H1 (cell line): ENCODE data around the gene SRMS. TPM values are rescaled to one million over a fixed set of nuclear protein-coding genes. Genes with fewer than 3 reads are reported as not detected.

Experiments
- CTCF ChIA-PET: fragments of 300-600 bp; sonication (Branson Sonifier 250); formaldehyde crosslinking; loops from one replicate; lab custom pipeline; 2021; ENCODE audit not compliant: partially characterized antibody; lab: Charles Lee
- POLR2A ChIA-PET: fragments of 300-600 bp; sonication (Branson Sonifier 250); formaldehyde crosslinking; loops from one replicate; lab custom pipeline; 2021; ENCODE audit warnings: inconsistent platforms; ENCODE audit not compliant: partially characterized antibody; lab: Charles Lee
- DNase-seq, 2 experiments: peaks; one replicate each; pipeline versions ENCODE4 v3.0.0 to v3.0.0-alpha.2; 2010 to 2022; ENCODE audit warnings: low spot score in 2 of 2, low read depth in 1 of 2, mixed read lengths in 1 of 2
- FAIRE-seq: peaks from 2 replicates; lab custom pipeline; 2011; peaks lifted over from hg19 to GRCh38; lab: Jason Lieb, UNC
- H2AFZ ChIP-seq: 2 replicates; pipeline ENCODE4 v1.8.1; 2012; ENCODE audit warnings: low read length, inconsistent platforms
- H2AK5ac ChIP-seq: 2 replicates; pipeline ENCODE4 v1.6.1; 2013; ENCODE audit warnings: low read depth, low read length
- H2BK120ac ChIP-seq: replicated peaks from 2 replicates; pipeline ENCODE3; 2013; ENCODE audit warnings: low read depth, low read length, inconsistent platforms
- H2BK12ac ChIP-seq: 2 replicates; pipeline ENCODE4 v1.6.1; 2013; ENCODE audit warnings: low read depth, low read length
- H2BK15ac ChIP-seq: 2 replicates; pipeline ENCODE4 v1.6.1; 2013; ENCODE audit warnings: low read length
- H2BK20ac ChIP-seq: 2 replicates; pipeline ENCODE4 v1.6.1; 2013; ENCODE audit warnings: low read length
- H2BK5ac ChIP-seq: 2 replicates; pipeline ENCODE4 v1.6.1; 2013; ENCODE audit warnings: low read depth, low read length
- H3K14ac ChIP-seq: 2 replicates; pipeline ENCODE4 v1.6.1; 2013; ENCODE audit warnings: inconsistent platforms; ENCODE audit not compliant: insufficient read length
- H3K18ac ChIP-seq: 2 replicates; pipeline ENCODE4 v1.6.1; 2013; ENCODE audit warnings: low read length; ENCODE audit errors: extremely low read depth
- H3K23ac ChIP-seq: 2 replicates; pipeline ENCODE4 v1.6.1; 2013; ENCODE audit warnings: inconsistent platforms; ENCODE audit not compliant: insufficient read length
- H3K23me2 ChIP-seq: 2 replicates; pipeline ENCODE4 v1.6.1; 2013; ENCODE audit warnings: low read depth, low read length
- H3K27ac ChIP-seq: 2 replicates; pipeline ENCODE4 v1.6.1; 2011; ENCODE audit warnings: low read depth, low read length, inconsistent platforms
- H3K27me3 ChIP-seq, 4 experiments: replicated peaks in 1 of 4; 1 replicate in 1 of 4; 2 replicates in 3 of 4; pipeline versions ENCODE4 v1.6.1 to v1.8.1; 2011 to 2013; ENCODE audit warnings: low read length in 3 of 4, mild to moderate bottlenecking in 3 of 4, inconsistent platforms in 2 of 4, mixed read lengths in 2 of 4, moderate library complexity in 1 of 4; ENCODE audit not compliant: control insufficient read depth in 3 of 4, insufficient read depth in 3 of 4; ENCODE audit errors: extremely low read depth in 1 of 4
- H3K36me3 ChIP-seq, 4 experiments: 2 replicates each; pipeline versions ENCODE4 v1.6.1 to v1.8.1; 2011 to 2013; ENCODE audit warnings: mild to moderate bottlenecking in 4 of 4, low read length in 3 of 4, moderate library complexity in 2 of 4, control low read depth in 1 of 4, inconsistent platforms in 1 of 4; ENCODE audit not compliant: insufficient read depth in 4 of 4, control insufficient read depth in 2 of 4
- H3K4ac ChIP-seq: replicated peaks from 2 replicates; pipeline ENCODE3; 2013; ENCODE audit warnings: low read length, low read depth, mixed read lengths, inconsistent platforms; ENCODE audit not compliant: insufficient read length
- H3K4me1 ChIP-seq, 4 experiments: replicated peaks in 1 of 4; 1 replicate in 1 of 4; 2 replicates in 3 of 4; pipeline versions ENCODE4 v1.6.1 to v1.8.1; 2011 to 2013; ENCODE audit warnings: low read length in 3 of 4, inconsistent platforms in 2 of 4, mixed read lengths in 1 of 4; ENCODE audit not compliant: insufficient read depth in 4 of 4, control insufficient read depth in 3 of 4
- H3K4me2 ChIP-seq, 2 experiments: 2 replicates each; pipeline versions ENCODE4 v1.6.1 to v1.8.1; 2011 to 2013; ENCODE audit warnings: low read depth in 2 of 2, low read length in 2 of 2, control low read depth in 1 of 2, inconsistent platforms in 1 of 2, mild to moderate bottlenecking in 1 of 2; ENCODE audit not compliant: insufficient read depth in 1 of 2
- H3K4me3 ChIP-seq, 4 experiments: fragments of 200-600, 300-600 bp in 1 of 4; sonication (generic), shearing (Covaris generic), sonication (Bioruptor Twin) in 1 of 4; 2 replicates each; pipeline versions ENCODE4 v1.5.1 to v1.8.1; 2011 to 2016; ENCODE audit warnings: low read length in 4 of 4, low read depth in 3 of 4, control low read depth in 2 of 4, inconsistent platforms in 2 of 4, mild to moderate bottlenecking in 2 of 4, mixed read lengths in 1 of 4, moderate library complexity in 1 of 4; ENCODE audit not compliant: insufficient read depth in 2 of 4; ENCODE audit errors: extremely low read depth in 1 of 4
- H3K56ac ChIP-seq: replicated peaks from 2 replicates; pipeline ENCODE3; 2013; ENCODE audit warnings: low read depth, mild to moderate bottlenecking, mixed read lengths, low read length, inconsistent platforms; ENCODE audit not compliant: insufficient read length
- H3K79me1 ChIP-seq: 2 replicates; pipeline ENCODE4 v1.6.1; 2013; ENCODE audit warnings: low read depth, low read length, control low read depth
- H3K79me2 ChIP-seq, 2 experiments: 2 replicates each; pipeline versions ENCODE4 v1.6.1 to v1.8.1; 2012 to 2013; ENCODE audit warnings: low read length in 2 of 2, mild to moderate bottlenecking in 2 of 2, inconsistent platforms in 1 of 2; ENCODE audit not compliant: insufficient read depth in 2 of 2, control insufficient read depth in 1 of 2
- H3K9ac ChIP-seq, 4 experiments: replicated peaks in 1 of 4; 1 replicate in 1 of 4; 2 replicates in 3 of 4; pipeline versions ENCODE4 v1.6.1 to v1.8.1; 2011 to 2013; ENCODE audit warnings: low read depth in 3 of 4, low read length in 3 of 4, control low read depth in 2 of 4, mild to moderate bottlenecking in 2 of 4, moderate library complexity in 2 of 4, inconsistent platforms in 1 of 4; ENCODE audit errors: extremely low read depth in 1 of 4
- H3K9me3 ChIP-seq, 2 experiments: 2 replicates each; pipeline versions ENCODE4 v1.6.1 to v1.8.1; 2012 to 2013; ENCODE audit warnings: mild to moderate bottlenecking in 2 of 2, moderate library complexity in 2 of 2, control low read depth in 1 of 2, inconsistent platforms in 1 of 2, low read depth in 1 of 2, low read length in 1 of 2, mixed read lengths in 1 of 2; ENCODE audit not compliant: insufficient read depth in 2 of 2
- H4K20me1 ChIP-seq, 2 experiments: replicated peaks in 1 of 2; 2 replicates each; pipeline versions ENCODE3 to v1.8.1; 2011 to 2013; ENCODE audit warnings: inconsistent platforms in 2 of 2, low read length in 2 of 2, mild to moderate bottlenecking in 1 of 2; ENCODE audit not compliant: insufficient read depth in 2 of 2, control insufficient read depth in 1 of 2
- H4K5ac ChIP-seq: 2 replicates; pipeline ENCODE4 v1.6.1; 2013; ENCODE audit warnings: low read length, low read depth, mixed read lengths, inconsistent platforms; ENCODE audit not compliant: insufficient read length
- H4K8ac ChIP-seq: 2 replicates; pipeline ENCODE4 v1.8.0; 2013; ENCODE audit warnings: mild to moderate bottlenecking, moderate library complexity, low read length, inconsistent platforms; ENCODE audit not compliant: insufficient read depth; ENCODE audit errors: extremely low read depth
- H4K91ac ChIP-seq: replicated peaks from 2 replicates; pipeline ENCODE3; 2013; ENCODE audit warnings: low read length, mixed read lengths, inconsistent platforms; ENCODE audit not compliant: insufficient read length
- BCL11A ChIP-seq, 2 experiments: IDR thresholded peaks; one replicate each; pipeline ENCODE4 v1.6.1; 2011; ENCODE audit warnings: low read depth in 2 of 2, low read length in 2 of 2, mild to moderate bottlenecking in 2 of 2
- CEBPB ChIP-seq: IDR thresholded peaks from 2 replicates; pipeline ENCODE4 v1.6.1; 2012; ENCODE audit warnings: low read depth, low read length
- RBBP5 ChIP-seq: IDR thresholded peaks from 2 replicates; pipeline ENCODE4 v1.7.1; 2012; ENCODE audit warnings: low read depth, mild to moderate bottlenecking, inconsistent platforms, low read length, moderate library complexity, borderline replicate concordance
- SIRT6 ChIP-seq: IDR thresholded peaks from one replicate; pipeline ENCODE4 v1.7.1; 2012; ENCODE audit warnings: low read length, inconsistent platforms
- TCF12 ChIP-seq: IDR thresholded peaks from 2 replicates; pipeline ENCODE4 v1.6.1; 2011; ENCODE audit warnings: low read depth, mild to moderate bottlenecking, low read length
- WGBS, 2 experiments: shearing (Covaris generic) in 1 of 2; methylation state at CpG; one replicate each; pipeline versions ENCODE4 v1.1.6 to v1.1.7; 2013 to 2015; ENCODE audit warnings: low lambda C conversion rate in 2 of 2, mixed read lengths in 2 of 2, inconsistent platforms in 1 of 2, low coverage in 1 of 2, missing lambda C conversion rate in 1 of 2; ENCODE audit not compliant: insufficient replicate concordance in 2 of 2, insufficient coverage in 1 of 2, insufficient read length in 1 of 2; ENCODE audit errors: extremely low coverage in 1 of 2, missing lambda C conversion rate in 1 of 2; 5-methylcytosine and 5-hydroxymethylcytosine counted together
- polyA plus RNA-seq, 7 experiments: library from polyadenylated mRNA; depleted of rRNA in 3 of 7; stranded (reverse) in 5 of 7; unstranded in 2 of 7; fragments of >200 nt in 5 of 7; fragments of 200-250 nt in 2 of 7; gene quantifications; 1 replicate in 5 of 7; 2 replicates in 1 of 7; 4 replicates in 1 of 7; pipeline versions ENCODE4 v1.2.1 to v1.2.3, GENCODE V29; 2011 to 2013; ENCODE audit warnings: missing spikeins in 2 of 7, mixed read lengths in 2 of 7
- total RNA-seq: library from RNA; stranded (reverse); fragmentation: NEBNext Ultra II Directional; extraction: Animal tissue kit (Norgen Biotek cat#: 25700); gene quantifications from 2 replicates; pipeline ENCODE4 v1.2.1, GENCODE V29; 2021

SRMS gene
- total and polyA plus RNA-seq, 2 of the 8 experiments (the other 6 are each of a cell fraction or from before 2014, with no cell fraction given): 0.39 to 0.76 TPM

DNA sequence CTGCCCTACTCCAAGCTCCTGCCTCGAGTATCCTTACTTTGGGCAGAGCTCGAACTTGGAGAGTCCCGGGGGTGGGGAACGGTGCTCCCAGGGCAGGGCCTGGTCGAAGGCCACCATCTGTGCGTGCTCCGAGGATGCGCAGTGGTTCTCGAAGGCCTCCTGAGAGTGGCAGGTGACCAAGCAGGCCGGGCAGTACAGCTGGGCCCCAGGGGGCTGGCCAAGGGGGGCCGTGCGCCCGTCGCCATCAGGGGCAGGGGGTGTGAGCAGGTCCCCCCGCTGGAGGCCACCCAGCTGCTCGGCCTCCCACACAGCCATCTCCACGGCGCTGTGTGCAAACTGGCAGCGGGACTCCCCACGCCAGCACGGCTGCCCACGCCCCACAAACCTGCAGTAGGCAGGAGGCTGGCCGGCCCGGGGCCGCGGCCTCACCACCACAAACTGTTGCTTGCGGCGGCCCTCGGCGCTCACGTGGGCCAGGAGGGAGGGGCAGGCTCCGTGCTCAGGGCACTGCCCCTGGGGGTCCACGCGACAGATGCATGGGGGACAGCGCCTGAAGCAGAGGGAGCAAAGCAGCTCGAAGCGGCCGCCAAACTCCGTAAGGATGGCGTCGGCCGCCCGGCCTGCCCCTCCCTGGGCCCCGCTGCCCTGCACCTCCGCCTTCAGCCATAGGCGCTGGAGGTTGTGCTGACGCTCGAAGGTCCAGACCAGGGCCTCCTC lies 24.7 kb upstream of the SRMS start:
- H3K23ac ChIP-seq: no peak overlapping the region
- H4K8ac ChIP-seq: no peak overlapping the region
- no peaks in the 10 kb centered on the region; a peak in 1 of 7 replicates for H3K27me3 ChIP-seq
- H2BK12ac ChIP-seq: no peak overlapping the region
- no peak overlapping the region for H2BK15ac ChIP-seq
- no peak overlapping the region for H2AFZ ChIP-seq
- DNase-seq (no peak), FAIRE-seq (no peak)
- no peaks in the 10 kb centered on the region for H3K36me3 ChIP-seq
- H3K79me2 ChIP-seq: no peaks in the 10 kb centered on the region
- no peak overlapping the region for H2BK120ac ChIP-seq
- peaks cover 0 to 3% of the 10 kb centered on the region in 2 experiments for H4K20me1 ChIP-seq
- ChIA-PET POLR2A (interaction anchor here (0.6 kb wide), 1 partner anchor 277 kb away, joined by 4 read pairs; no protein-coding TSS in a partner anchor), CTCF (interaction anchor here (1.1 to 3.2 kb wide), 10 partner anchors 10 to 421 kb away, joined by 3 to 20 read pairs (median 4); partner anchors contain the start of gene PTK6)
- H3K4ac ChIP-seq: no peak overlapping the region
- no peak overlapping the region for H3K18ac ChIP-seq
- H3K4me3 ChIP-seq: no peak overlapping the region
- H3K4me1 ChIP-seq: peaks cover 0 to 6% (median 6%) of the 10 kb centered on the region in 4 experiments; a peak in 6 of 7 replicates
- H4K91ac ChIP-seq: no peak overlapping the region
- no peak overlapping the region for H3K27ac ChIP-seq
- no peak overlapping the region for H3K14ac ChIP-seq
- H3K23me2 ChIP-seq: no peaks in the 10 kb centered on the region; the same call in 1 of the 2 replicates
- 94% methylated on average over 35 of the region's 48 CpGs; no CpG with 5 or more reads in 1 of the 2 experiments for WGBS, 2 experiments
- H3K56ac ChIP-seq: no peak overlapping the region
- H2BK5ac ChIP-seq: no peak overlapping the region
- no peak overlapping the region for H4K5ac ChIP-seq
- no peak overlapping the region for H2BK20ac ChIP-seq
- no peak overlapping the region for H3K4me2 ChIP-seq
- H2AK5ac ChIP-seq: no peak overlapping the region
- H3K9ac ChIP-seq: no peak overlapping the region
- no peaks in the 10 kb centered on the region for H3K9me3 ChIP-seq
- H3K79me1 ChIP-seq: no peaks in the 10 kb centered on the region
- TF ChIP-seq BCL11A (IDR thresholded peaks at IDR 0.05; ENCODE audit: low read depth in 2 of 2, low read length in 2 of 2) (no peak), RBBP5 (no peak), TCF12 (no peak), CEBPB (no peak), SIRT6 (no peak)
